ENCODE results near the gene BAIAP2L1.

DNA sequence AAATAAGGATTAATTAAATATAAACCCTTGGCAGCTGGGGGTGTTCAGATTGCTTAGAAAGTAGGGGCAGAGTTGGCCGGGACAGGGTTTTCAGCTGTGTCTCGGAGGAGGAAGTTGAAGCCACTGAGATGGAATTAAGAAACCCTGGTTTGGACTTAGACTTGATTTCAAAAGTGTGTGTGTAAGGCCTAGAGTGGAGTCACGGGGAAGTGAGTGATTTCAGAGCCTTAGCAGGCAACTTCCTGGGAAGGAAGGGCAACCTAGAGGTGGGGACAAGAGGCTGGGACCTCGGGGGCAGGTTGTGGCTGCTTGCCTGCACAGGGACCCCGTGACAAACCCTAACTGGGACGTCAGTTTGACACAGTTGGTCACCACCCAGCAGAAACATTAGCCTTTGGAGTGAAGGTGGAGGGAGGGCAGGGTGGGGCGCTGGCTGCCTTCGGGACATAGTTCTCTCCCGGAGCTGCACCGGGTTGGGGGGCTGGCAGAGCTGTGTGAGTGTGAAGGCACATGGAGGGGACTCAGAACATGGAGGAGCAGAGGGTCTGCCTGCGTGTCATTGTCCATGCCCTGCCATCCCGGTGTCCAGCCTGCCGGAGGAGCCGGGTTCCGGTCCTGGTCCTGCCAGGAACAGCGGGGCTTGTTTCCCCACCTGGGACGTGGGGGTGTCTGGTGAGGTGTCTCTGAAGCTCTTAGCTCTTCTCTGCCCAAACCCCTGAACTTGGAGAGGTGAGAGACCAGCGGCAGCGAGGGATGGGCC, 117.6 kb downstream of the BAIAP2L1 start:
- TF ChIP-seq, protein P1, sequence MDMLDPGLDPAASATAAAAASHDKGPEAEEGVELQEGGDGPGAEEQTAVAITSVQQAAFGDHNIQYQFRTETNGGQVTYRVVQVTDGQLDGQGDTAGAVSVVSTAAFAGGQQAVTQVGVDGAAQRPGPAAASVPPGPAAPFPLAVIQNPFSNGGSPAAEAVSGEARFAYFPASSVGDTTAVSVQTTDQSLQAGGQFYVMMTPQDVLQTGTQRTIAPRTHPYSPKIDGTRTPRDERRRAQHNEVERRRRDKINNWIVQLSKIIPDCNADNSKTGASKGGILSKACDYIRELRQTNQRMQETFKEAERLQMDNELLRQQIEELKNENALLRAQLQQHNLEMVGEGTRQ (IDR thresholded peaks at IDR 0.05; ENCODE audit: low read length) = no peak
- TF ChIP-seq CHD1 (IDR thresholded peaks at IDR 0.05; ENCODE audit: low read depth, low read length) (no peak), YY1 (IDR thresholded peaks at IDR 0.05; ENCODE audit: low read depth, low read length) (no peak), SIN3A (conservative IDR thresholded peaks at IDR 0.05 in 1 of 2, IDR thresholded peaks at IDR 0.05 in 1 of 2; ENCODE audit: low read depth in 1 of 2, low read length in 2 of 2) (no peak), POLR2AphosphoS5 (IDR thresholded peaks at IDR 0.05; ENCODE audit: low read depth, low read length) (no peak), SP1 (IDR thresholded peaks at IDR 0.05; ENCODE audit: low read depth, low read length) (no peak), CEBPB (IDR thresholded peaks at IDR 0.05; ENCODE audit: low read depth, low read length) (no peak)
- TF ChIP-seq, protein P2, sequence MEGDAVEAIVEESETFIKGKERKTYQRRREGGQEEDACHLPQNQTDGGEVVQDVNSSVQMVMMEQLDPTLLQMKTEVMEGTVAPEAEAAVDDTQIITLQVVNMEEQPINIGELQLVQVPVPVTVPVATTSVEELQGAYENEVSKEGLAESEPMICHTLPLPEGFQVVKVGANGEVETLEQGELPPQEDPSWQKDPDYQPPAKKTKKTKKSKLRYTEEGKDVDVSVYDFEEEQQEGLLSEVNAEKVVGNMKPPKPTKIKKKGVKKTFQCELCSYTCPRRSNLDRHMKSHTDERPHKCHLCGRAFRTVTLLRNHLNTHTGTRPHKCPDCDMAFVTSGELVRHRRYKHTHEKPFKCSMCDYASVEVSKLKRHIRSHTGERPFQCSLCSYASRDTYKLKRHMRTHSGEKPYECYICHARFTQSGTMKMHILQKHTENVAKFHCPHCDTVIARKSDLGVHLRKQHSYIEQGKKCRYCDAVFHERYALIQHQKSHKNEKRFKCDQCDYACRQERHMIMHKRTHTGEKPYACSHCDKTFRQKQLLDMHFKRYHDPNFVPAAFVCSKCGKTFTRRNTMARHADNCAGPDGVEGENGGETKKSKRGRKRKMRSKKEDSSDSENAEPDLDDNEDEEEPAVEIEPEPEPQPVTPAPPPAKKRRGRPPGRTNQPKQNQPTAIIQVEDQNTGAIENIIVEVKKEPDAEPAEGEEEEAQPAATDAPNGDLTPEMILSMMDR (IDR thresholded peaks at IDR 0.05; ENCODE audit: control extremely low read depth in 1 of 3, insufficient read depth in 1 of 3, low read depth in 1 of 3, low read length in 3 of 3) = no peak
- TF ChIP-seq, protein P3, sequence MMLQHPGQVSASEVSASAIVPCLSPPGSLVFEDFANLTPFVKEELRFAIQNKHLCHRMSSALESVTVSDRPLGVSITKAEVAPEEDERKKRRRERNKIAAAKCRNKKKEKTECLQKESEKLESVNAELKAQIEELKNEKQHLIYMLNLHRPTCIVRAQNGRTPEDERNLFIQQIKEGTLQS (IDR thresholded peaks at IDR 0.05; ENCODE audit: insufficient read depth, low read depth, low read length) = no peak
